ENCODE results near the gene TTN.
"Not testable (repeated sequence)": the region's sequence is repeated elsewhere in the genome, so short reads cannot be mapped to it uniquely, and the experiment has no call there.

The TTN gene

DNA sequence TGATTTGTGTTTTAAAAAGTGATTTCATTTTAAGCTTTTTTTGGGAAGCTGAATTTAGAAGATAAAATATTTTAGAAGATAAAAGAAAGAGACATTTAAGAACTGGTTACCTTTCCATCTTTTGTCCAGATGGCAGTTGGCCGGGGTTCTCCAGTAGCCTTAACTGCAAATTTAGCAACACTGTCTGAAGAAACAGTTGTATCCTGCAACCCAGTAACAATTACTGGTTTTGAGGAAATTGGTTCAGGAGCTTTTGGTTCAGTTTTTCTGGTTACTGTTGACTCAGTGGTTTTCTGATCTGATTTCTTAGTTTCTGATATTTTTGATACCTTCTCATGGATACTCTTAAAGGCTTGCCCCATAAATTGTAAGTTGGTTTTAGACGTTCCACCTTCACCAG lies 277.1 kb downstream of the TTN start:
- Histone ChIP-seq H3K4ac (ENCODE audit: low read depth, low read length) (no peak overlapping the region), H3K27ac (ENCODE audit: low read depth, low read length) (no peak overlapping the region), H2AK5ac (ENCODE audit: low read length) (no peak overlapping the region), H2BK15ac (replicated peaks; ENCODE audit: low read depth) (no peak overlapping the region), H3K9ac (ENCODE audit: low read length) (no peak overlapping the region), H3K79me2 (ENCODE audit: control insufficient read depth, insufficient read depth, low read length) (peaks cover 21% of the 10 kb centered on the region), H3K56ac (ENCODE audit: low read length) (no peak overlapping the region), H4K8ac (ENCODE audit: low read depth, low read length) (no peak overlapping the region), H4K5ac (ENCODE audit: low read length) (no peak overlapping the region), H2BK5ac (ENCODE audit: low read length) (no peak overlapping the region), H3K4me2 (ENCODE audit: low read length) (no peak overlapping the region), H3K79me1 (ENCODE audit: low read length) (peaks cover 24% of the 10 kb centered on the region), H3K4me1 (ENCODE audit: control insufficient read depth, low read depth, low read length) (no peaks in the 10 kb centered on the region), H3K27me3 (ENCODE audit: insufficient read depth, low read length, poor library complexity) (no peaks in the 10 kb centered on the region), H3K23ac (ENCODE audit: low read length) (no peak overlapping the region), H3K36me3 (ENCODE audit: control insufficient read depth, insufficient read depth, low read length) (no peaks in the 10 kb centered on the region), H2BK120ac (ENCODE audit: low read depth, low read length) (no peak overlapping the region), H3K18ac (ENCODE audit: low read length) (no peak overlapping the region), H3K4me3 (ENCODE audit: low read length) (no peak overlapping the region)
- WGBS (ENCODE audit: extremely low coverage, insufficient coverage, low lambda C conversion rate): no CpG with 5 or more reads among the region's 2 CpGs
- no peak for DNase-seq

DNA sequence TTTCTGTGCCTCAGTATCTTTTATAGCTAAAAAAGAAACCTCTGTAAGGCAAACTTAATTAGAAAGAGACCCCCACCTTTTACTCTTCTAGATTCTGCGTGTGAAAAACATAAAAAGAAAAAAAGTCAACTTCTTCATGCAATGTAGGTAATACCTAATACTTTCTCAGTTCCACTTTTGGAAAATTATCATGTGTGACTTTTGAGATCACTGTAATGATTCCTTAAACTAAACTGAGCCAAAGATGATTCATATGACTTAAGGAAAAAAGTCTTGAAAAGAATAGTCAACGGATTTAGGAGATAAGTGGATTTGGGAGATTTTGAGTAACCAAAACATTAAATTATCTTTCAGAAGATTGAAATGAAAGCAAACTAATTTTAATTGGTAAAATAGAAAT lies 278.0 kb downstream of the TTN start:
- Histone ChIP-seq H4K5ac (ENCODE audit: low read length) (no peak overlapping the region), H3K36me3 (ENCODE audit: control insufficient read depth, insufficient read depth, low read length) (no peaks in the 10 kb centered on the region), H3K4me2 (ENCODE audit: low read length) (no peak overlapping the region), H4K8ac (ENCODE audit: low read depth, low read length) (no peak overlapping the region), H2BK15ac (replicated peaks; ENCODE audit: low read depth) (no peak overlapping the region), H3K4ac (ENCODE audit: low read depth, low read length) (no peak overlapping the region), H3K18ac (ENCODE audit: low read length) (no peak overlapping the region), H3K79me2 (ENCODE audit: control insufficient read depth, insufficient read depth, low read length) (peaks cover 21% of the 10 kb centered on the region), H3K27ac (ENCODE audit: low read depth, low read length) (no peak overlapping the region), H3K56ac (ENCODE audit: low read length) (no peak overlapping the region), H3K79me1 (ENCODE audit: low read length) (peaks cover 24% of the 10 kb centered on the region), H3K4me1 (ENCODE audit: control insufficient read depth, low read depth, low read length) (no peaks in the 10 kb centered on the region), H3K4me3 (ENCODE audit: low read length) (no peak overlapping the region), H3K27me3 (ENCODE audit: insufficient read depth, low read length, poor library complexity) (no peaks in the 10 kb centered on the region), H2AK5ac (ENCODE audit: low read length) (no peak overlapping the region), H3K23ac (ENCODE audit: low read length) (no peak overlapping the region), H2BK5ac (ENCODE audit: low read length) (no peak overlapping the region), H3K9ac (ENCODE audit: low read length) (no peak overlapping the region), H2BK120ac (ENCODE audit: low read depth, low read length) (no peak overlapping the region)
- DNase-seq: no peak
- no CpG with 5 or more reads among the region's 2 CpGs for WGBS (ENCODE audit: extremely low coverage, insufficient coverage, low lambda C conversion rate)

DNA sequence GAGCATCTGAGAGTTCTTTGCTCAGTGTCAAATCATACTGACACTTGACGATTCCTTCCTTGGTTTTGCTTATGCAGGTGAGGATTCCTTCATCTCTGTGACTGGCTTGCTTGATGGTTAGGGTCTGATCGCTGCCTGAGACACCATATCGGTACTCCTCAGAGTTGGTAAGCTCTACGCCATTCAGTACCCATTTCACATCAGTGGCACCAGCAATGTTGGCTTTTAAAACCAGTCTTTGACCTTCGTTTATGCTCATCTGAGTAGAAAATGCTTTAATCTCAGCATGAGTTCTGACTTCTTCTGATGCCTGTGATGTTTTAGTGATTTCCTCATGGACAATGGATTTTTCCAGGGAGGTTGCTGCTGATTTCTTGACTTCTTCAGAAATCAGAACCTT lies 278.6 kb downstream of the TTN start:
- Histone ChIP-seq H3K27me3 (ENCODE audit: insufficient read depth, low read length, poor library complexity) (no peaks in the 10 kb centered on the region), H3K9ac (ENCODE audit: low read length) (no peak overlapping the region), H3K18ac (ENCODE audit: low read length) (no peak overlapping the region), H3K4me2 (ENCODE audit: low read length) (no peak overlapping the region), H2BK15ac (replicated peaks; ENCODE audit: low read depth) (no peak overlapping the region), H4K5ac (ENCODE audit: low read length) (no peak overlapping the region), H3K36me3 (ENCODE audit: control insufficient read depth, insufficient read depth, low read length) (no peaks in the 10 kb centered on the region), H3K79me1 (ENCODE audit: low read length) (peaks cover 21% of the 10 kb centered on the region), H2BK120ac (ENCODE audit: low read depth, low read length) (no peak overlapping the region), H4K8ac (ENCODE audit: low read depth, low read length) (no peak overlapping the region), H2AK5ac (ENCODE audit: low read length) (no peak overlapping the region), H3K4ac (ENCODE audit: low read depth, low read length) (no peak overlapping the region), H3K79me2 (ENCODE audit: control insufficient read depth, insufficient read depth, low read length) (peaks cover 24% of the 10 kb centered on the region), H3K23ac (ENCODE audit: low read length) (no peak overlapping the region), H3K4me3 (ENCODE audit: low read length) (no peak overlapping the region), H2BK5ac (ENCODE audit: low read length) (no peak overlapping the region), H3K4me1 (ENCODE audit: control insufficient read depth, low read depth, low read length) (no peaks in the 10 kb centered on the region), H3K27ac (ENCODE audit: low read depth, low read length) (no peak overlapping the region), H3K56ac (ENCODE audit: low read length) (no peak overlapping the region)
- no peak for DNase-seq
- WGBS (ENCODE audit: extremely low coverage, insufficient coverage, low lambda C conversion rate): no CpG with 5 or more reads among the region's 5 CpGs

DNA sequence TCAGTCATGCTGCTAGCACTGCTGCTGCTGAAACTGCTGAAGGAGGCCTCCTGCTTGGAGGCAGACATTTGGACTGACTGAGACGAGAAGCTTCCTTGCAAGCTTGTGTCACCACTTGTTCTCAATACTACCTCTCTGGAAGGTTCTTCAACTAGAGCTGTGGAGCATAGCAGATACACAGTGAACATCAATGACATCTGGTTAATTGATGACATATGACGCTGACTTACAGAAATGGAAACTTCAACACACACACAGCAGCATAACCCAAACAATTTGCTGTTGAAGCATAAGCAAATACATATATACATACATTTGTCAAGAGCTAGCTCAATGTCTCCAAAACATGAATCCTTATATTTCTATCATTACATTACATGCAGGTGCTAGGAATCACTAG lies 279.6 kb downstream of the TTN start:
- Histone ChIP-seq H3K4ac (ENCODE audit: low read depth, low read length) (no peak overlapping the region), H4K8ac (ENCODE audit: low read depth, low read length) (no peak overlapping the region), H2BK15ac (replicated peaks; ENCODE audit: low read depth) (no peak overlapping the region)

DNA sequence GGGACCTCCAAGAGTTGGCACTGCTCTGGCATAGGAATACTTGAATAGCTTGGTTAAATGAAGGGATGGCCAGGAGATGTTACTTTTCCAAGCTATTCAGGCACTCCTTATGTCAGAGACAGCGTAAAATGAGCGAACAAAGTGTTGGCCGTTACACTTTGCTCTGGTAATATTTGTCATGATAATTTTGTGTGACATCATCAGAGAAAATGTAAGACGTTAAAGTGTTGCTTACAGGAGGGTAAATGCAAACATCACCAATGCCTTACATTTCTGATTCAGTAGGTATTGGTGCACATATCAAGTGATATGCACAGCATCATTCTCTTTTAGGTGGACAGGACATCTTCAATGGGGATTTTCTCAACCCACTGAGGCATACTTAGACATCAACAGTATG lies 281.0 kb downstream of the TTN start:
- Histone ChIP-seq H2BK5ac (ENCODE audit: low read length) (no peak overlapping the region), H3K36me3 (ENCODE audit: control insufficient read depth, insufficient read depth, low read length) (no peaks in the 10 kb centered on the region), H3K27me3 (ENCODE audit: insufficient read depth, low read length, poor library complexity) (no peaks in the 10 kb centered on the region), H3K4ac (ENCODE audit: low read depth, low read length) (no peak overlapping the region), H3K27ac (ENCODE audit: low read depth, low read length) (no peak overlapping the region), H3K79me2 (ENCODE audit: control insufficient read depth, insufficient read depth, low read length) (peaks cover 24% of the 10 kb centered on the region), H3K23ac (ENCODE audit: low read length) (no peak overlapping the region), H3K4me3 (ENCODE audit: low read length) (no peak overlapping the region), H2AK5ac (ENCODE audit: low read length) (no peak overlapping the region), H3K9ac (ENCODE audit: low read length) (no peak overlapping the region), H3K79me1 (ENCODE audit: low read length) (peaks cover 15% of the 10 kb centered on the region), H4K5ac (ENCODE audit: low read length) (no peak overlapping the region), H3K4me1 (ENCODE audit: control insufficient read depth, low read depth, low read length) (no peaks in the 10 kb centered on the region), H2BK120ac (ENCODE audit: low read depth, low read length) (no peak overlapping the region), H3K4me2 (ENCODE audit: low read length) (no peak overlapping the region), H2BK15ac (replicated peaks; ENCODE audit: low read depth) (no peak overlapping the region), H3K56ac (ENCODE audit: low read length) (no peak overlapping the region), H4K8ac (ENCODE audit: low read depth, low read length) (no peak overlapping the region), H3K18ac (ENCODE audit: low read length) (no peak overlapping the region)
- WGBS (ENCODE audit: extremely low coverage, insufficient coverage, low lambda C conversion rate): no CpG with 5 or more reads among the region's 4 CpGs
- DNase-seq: no peak

More for the DNA sequence above, 279.6 kb downstream of the TTN start:
- no peak for DNase-seq
- Histone ChIP-seq H3K79me1 (ENCODE audit: low read length) (peaks cover 21% of the 10 kb centered on the region), H2BK120ac (ENCODE audit: low read depth, low read length) (no peak overlapping the region), H3K27me3 (ENCODE audit: insufficient read depth, low read length, poor library complexity) (no peaks in the 10 kb centered on the region), H4K5ac (ENCODE audit: low read length) (no peak overlapping the region), H3K27ac (ENCODE audit: low read depth, low read length) (no peak overlapping the region), H3K23ac (ENCODE audit: low read length) (no peak overlapping the region), H3K36me3 (ENCODE audit: control insufficient read depth, insufficient read depth, low read length) (no peaks in the 10 kb centered on the region), H3K4me3 (ENCODE audit: low read length) (no peak overlapping the region), H3K56ac (ENCODE audit: low read length) (no peak overlapping the region), H3K4me1 (ENCODE audit: control insufficient read depth, low read depth, low read length) (no peaks in the 10 kb centered on the region), H3K18ac (ENCODE audit: low read length) (no peak overlapping the region), H2AK5ac (ENCODE audit: low read length) (no peak overlapping the region), H3K79me2 (ENCODE audit: control insufficient read depth, insufficient read depth, low read length) (peaks cover 27% of the 10 kb centered on the region), H3K9ac (ENCODE audit: low read length) (no peak overlapping the region), H3K4me2 (ENCODE audit: low read length) (no peak overlapping the region), H2BK5ac (ENCODE audit: low read length) (no peak overlapping the region)
- WGBS (ENCODE audit: extremely low coverage, insufficient coverage, low lambda C conversion rate): no CpG with 5 or more reads among the region's 2 CpGs

DNA sequence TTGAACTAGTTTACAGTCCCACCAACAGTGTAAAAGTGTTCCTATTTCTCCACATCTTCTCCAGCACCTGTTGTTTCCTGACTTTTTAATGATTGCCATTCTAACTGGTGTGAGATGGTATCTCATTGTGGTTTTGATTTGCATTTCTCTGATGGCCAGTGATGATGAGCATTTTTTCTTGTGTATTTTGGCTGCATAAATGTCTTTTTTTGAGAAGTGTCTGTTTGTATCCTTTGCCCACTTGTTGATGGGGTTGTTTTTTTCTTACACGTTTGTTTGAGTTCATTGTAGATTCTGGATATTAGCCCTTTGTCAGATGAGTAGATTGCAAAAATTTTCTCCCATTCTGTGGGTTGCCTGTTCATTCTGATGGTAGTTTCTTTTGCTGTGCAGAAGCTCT lies 281.8 kb downstream of the TTN start:
- not testable (repeated sequence) for H4K8ac ChIP-seq (ENCODE audit: low read depth, low read length); H3K4me1 ChIP-seq (ENCODE audit: control insufficient read depth, low read depth, low read length); H3K27ac ChIP-seq (ENCODE audit: low read depth, low read length); H2BK5ac ChIP-seq (ENCODE audit: low read length); H3K56ac ChIP-seq (ENCODE audit: low read length); H4K5ac ChIP-seq (ENCODE audit: low read length); H3K9ac ChIP-seq (ENCODE audit: low read length); H2AK5ac ChIP-seq (ENCODE audit: low read length); H2BK120ac ChIP-seq (ENCODE audit: low read depth, low read length); H3K4ac ChIP-seq (ENCODE audit: low read depth, low read length); H3K23ac ChIP-seq (ENCODE audit: low read length); H3K4me2 ChIP-seq (ENCODE audit: low read length); H3K18ac ChIP-seq (ENCODE audit: low read length); H2BK15ac ChIP-seq (replicated peaks; ENCODE audit: low read depth); H3K36me3 ChIP-seq (ENCODE audit: control insufficient read depth, insufficient read depth, low read length); H3K4me3 ChIP-seq (ENCODE audit: low read length); H3K27me3 ChIP-seq (ENCODE audit: insufficient read depth, low read length, poor library complexity); DNase-seq
- H3K79me1 ChIP-seq (ENCODE audit: low read length): peaks cover 12% of the 10 kb centered on the region
- peaks cover 18% of the 10 kb centered on the region for H3K79me2 ChIP-seq (ENCODE audit: control insufficient read depth, insufficient read depth, low read length)
- WGBS (ENCODE audit: extremely low coverage, insufficient coverage, low lambda C conversion rate): no CpG with 5 or more reads among the region's 1 CpG
